Keratinocyte (primary cell): ENCODE data around the gene XRCC3.

ENCODE experiments used
- CTCF ChIP-seq, 3 experiments: IDR thresholded peaks in 1 of 3; conservative IDR thresholded peaks in 1 of 3; optimal IDR thresholded peaks in 1 of 3; 2 replicates in 2 of 3; 3 replicates in 1 of 3; pipeline versions ENCODE3 to v1.5.1; 2011; ENCODE audit warnings: low read length in 3 of 3, mild to moderate bottlenecking in 3 of 3, moderate library complexity in 2 of 3, control low read depth in 1 of 3, inconsistent platforms in 1 of 3; ENCODE audit not compliant: insufficient read depth in 2 of 3; ENCODE audit errors: extremely low read depth in 1 of 3
- EZH2 ChIP-seq: IDR thresholded peaks from one replicate; pipeline ENCODE4 v1.6.1; 2012; ENCODE audit warnings: inconsistent platforms, mild to moderate bottlenecking, low read length, moderate library complexity

- TF ChIP-seq EZH2 (no peak), CTCF (optimal IDR thresholded peaks at IDR 0.05 in 1 of 3, IDR thresholded peaks at IDR 0.05 in 1 of 3, conservative IDR thresholded peaks at IDR 0.05 in 1 of 3; ENCODE audit: extremely low read depth in 1 of 3, insufficient read depth in 2 of 3, low read length in 3 of 3) (no peak)
These were observed 11.2 kb upstream of the XRCC3 start for GRCh38 chr14:103726474-103726873.
